GM12878 (cell line): ENCODE measurements around the gene TMEM163. TPM values are rescaled to one million over a fixed set of nuclear protein-coding genes. Genes with fewer than 3 reads are reported as not detected.

Experiments used
- BMI1 ChIP-seq: fragments of 450-650 bp; IDR thresholded peaks from 2 replicates; pipeline ENCODE4 v1.6.1; 2016; ENCODE audit warnings: mild to moderate bottlenecking, moderate library complexity, borderline replicate concordance
- CBX5 ChIP-seq: sonication (generic); IDR thresholded peaks from 2 replicates; pipeline ENCODE4 v1.6.1; 2016; ENCODE audit warnings: low read depth, moderate library complexity, mild to moderate bottlenecking, inconsistent platforms
- CHD4 ChIP-seq: fragments of 200-600 bp; sonication (generic); IDR thresholded peaks from 2 replicates; pipeline ENCODE4 v1.6.1; 2016; ENCODE audit warnings: mild to moderate bottlenecking
- CREB1 ChIP-seq: IDR thresholded peaks from 2 replicates; pipeline ENCODE4 v1.6.1; 2012; ENCODE audit warnings: low read depth, mild to moderate bottlenecking, inconsistent platforms
- IKZF2 ChIP-seq, 2 experiments: fragments of 450-650 bp; IDR thresholded peaks; 2 replicates each; pipeline ENCODE4 v1.6.1; 2017; ENCODE audit warnings: mild to moderate bottlenecking in 2 of 2, moderate library complexity in 2 of 2
- MYC ChIP-seq: IDR thresholded peaks from 2 replicates; pipeline ENCODE4 v1.6.1; 2011; ENCODE audit warnings: mild to moderate bottlenecking, low read length, moderate library complexity, inconsistent platforms; ENCODE audit not compliant: insufficient read depth, insufficient replicate concordance, insufficient read length, severe bottlenecking
- NFYA ChIP-seq: IDR thresholded peaks from 2 replicates; pipeline ENCODE4 v1.6.1; 2011; ENCODE audit warnings: low read depth, mild to moderate bottlenecking, low read length, improper control_type of control experiment, borderline replicate concordance
- POLR2AphosphoS2 ChIP-seq: IDR thresholded peaks from 2 replicates; pipeline ENCODE4 v1.6.1; 2011; ENCODE audit warnings: low read depth, mild to moderate bottlenecking, low read length, improper control_type of control experiment, moderate library complexity
- POLR2AphosphoS5 ChIP-seq: IDR thresholded peaks from 2 replicates; pipeline ENCODE4 v1.6.1; 2011; ENCODE audit warnings: mild to moderate bottlenecking, low read length, inconsistent platforms
- RCOR1 ChIP-seq: conservative IDR thresholded peaks from 2 replicates; pipeline ENCODE4 v1.6.1; 2012; ENCODE audit warnings: low read depth, low read length, improper control_type of control experiment
- RFX5 ChIP-seq: IDR thresholded peaks from 2 replicates; pipeline ENCODE4 v1.6.1; 2011; ENCODE audit warnings: low read depth, low read length, improper control_type of control experiment
- SMAD5 ChIP-seq: IDR thresholded peaks from 2 replicates; pipeline ENCODE4 v1.6.1; 2016; ENCODE audit warnings: antibody characterized with exemption, low read depth
- SMC3 ChIP-seq: IDR thresholded peaks from 2 replicates; pipeline ENCODE4 v1.6.1; 2011; ENCODE audit warnings: low read length, improper control_type of control experiment, borderline replicate concordance
- TARDBP ChIP-seq: IDR thresholded peaks from 2 replicates; pipeline ENCODE4 v1.6.1; 2016; ENCODE audit warnings: borderline replicate concordance
- TBL1XR1 ChIP-seq: IDR thresholded peaks from 2 replicates; pipeline ENCODE4 v1.6.1; 2012; ENCODE audit warnings: low read depth, low read length, improper control_type of control experiment
- TCF3 ChIP-seq: IDR thresholded peaks from 2 replicates; pipeline ENCODE4 v1.6.1; 2012; ENCODE audit warnings: low read depth, mild to moderate bottlenecking, low read length, borderline replicate concordance; ENCODE audit not compliant: insufficient read depth
- YY1 ChIP-seq: IDR thresholded peaks from 2 replicates; pipeline ENCODE4 v1.6.1; 2011; ENCODE audit warnings: low read depth, mild to moderate bottlenecking, low read length
- ZNF217 ChIP-seq: fragments of 450-650 bp; IDR thresholded peaks from 2 replicates; pipeline ENCODE4 v1.6.1; 2017; ENCODE audit warnings: antibody characterized with exemption, mild to moderate bottlenecking
- polyA plus RNA-seq, 11 experiments: library from polyadenylated mRNA; depleted of rRNA in 4 of 11; unstranded in 6 of 11; stranded (reverse) in 5 of 11; fragments of >200 nt; fragmentation: Nextera tagmentation in 4 of 11; fragmentation: Illumina TruSeq in 1 of 11; extraction: Ambion mirVana in 4 of 11; extraction: Trizol in 1 of 11; gene quantifications; 1 replicate in 1 of 11; 2 replicates in 10 of 11; pipeline versions ENCODE4 v1.2.1 to v1.2.3, GENCODE V29; 2011 to 2016; ENCODE audit warnings: inconsistent platforms in 2 of 11, missing spikeins in 2 of 11, low read depth in 1 of 11
- total RNA-seq, 4 experiments: library from RNA; depleted of rRNA in 3 of 4; stranded (reverse); fragments of >200 nt in 3 of 4; fragmentation: Illumina TruSeq in 1 of 4; extraction: Trizol in 1 of 4; gene quantifications; 2 replicates each; pipeline versions ENCODE4 v1.2.1 to v1.2.3, GENCODE V29; 2013 to 2021
- TF ChIP-seq, protein P1 (sequence below): fragments of 150-350 bp; IDR thresholded peaks from 2 replicates; pipeline ENCODE4 v1.6.1; 2016; ENCODE audit warnings: low read depth, low read length
- TF ChIP-seq, protein P2 (sequence below): IDR thresholded peaks from 2 replicates; pipeline ENCODE4 v1.6.1; 2011; ENCODE audit warnings: borderline replicate concordance, low read depth, mild to moderate bottlenecking, moderate library complexity, low read length; ENCODE audit not compliant: insufficient read depth, poor library complexity, severe bottlenecking
- TF ChIP-seq, protein P3 (sequence below): IDR thresholded peaks from 2 replicates; pipeline ENCODE4 v1.6.1; 2011; ENCODE audit warnings: mild to moderate bottlenecking, low read depth, low read length, moderate library complexity; ENCODE audit not compliant: insufficient replicate concordance
- TF ChIP-seq, protein P4 (sequence below): IDR thresholded peaks from 2 replicates; pipeline ENCODE4 v1.6.1; 2012; ENCODE audit warnings: low read depth, low read length, improper control_type of control experiment
- TF ChIP-seq, protein P5 (sequence below): fragments of 450-650 bp; IDR thresholded peaks from 2 replicates; pipeline ENCODE4 v1.6.1; 2017; ENCODE audit warnings: mild to moderate bottlenecking

The TMEM163 gene
- total and polyA plus RNA-seq, 10 of the 15 experiments (the other 5 are each of a cell fraction or from before 2014, with no cell fraction given), result 0.05 to 0.11 (median 0.07) TPM; not detected in 4

DNA sequence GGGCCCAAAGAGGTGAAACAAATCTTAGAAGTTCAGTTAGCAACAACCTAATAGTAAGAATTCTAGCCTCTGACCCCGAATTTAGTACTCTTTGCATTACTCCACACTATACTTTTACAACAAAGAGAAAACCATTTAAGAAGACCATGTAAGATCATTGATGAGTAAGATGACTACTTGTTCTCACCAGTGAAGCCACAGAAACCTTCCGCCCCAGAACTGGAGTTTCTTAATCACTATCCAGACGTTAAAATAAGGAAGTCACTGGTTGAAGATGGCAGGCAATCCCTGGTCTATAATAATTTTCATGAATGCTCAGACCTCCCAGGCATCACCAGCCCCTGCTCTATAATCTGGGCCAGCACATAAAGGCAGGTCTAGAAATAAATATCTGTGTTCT, 95.0 kb downstream of the TMEM163 start (continued):
- TF ChIP-seq, protein P1, sequence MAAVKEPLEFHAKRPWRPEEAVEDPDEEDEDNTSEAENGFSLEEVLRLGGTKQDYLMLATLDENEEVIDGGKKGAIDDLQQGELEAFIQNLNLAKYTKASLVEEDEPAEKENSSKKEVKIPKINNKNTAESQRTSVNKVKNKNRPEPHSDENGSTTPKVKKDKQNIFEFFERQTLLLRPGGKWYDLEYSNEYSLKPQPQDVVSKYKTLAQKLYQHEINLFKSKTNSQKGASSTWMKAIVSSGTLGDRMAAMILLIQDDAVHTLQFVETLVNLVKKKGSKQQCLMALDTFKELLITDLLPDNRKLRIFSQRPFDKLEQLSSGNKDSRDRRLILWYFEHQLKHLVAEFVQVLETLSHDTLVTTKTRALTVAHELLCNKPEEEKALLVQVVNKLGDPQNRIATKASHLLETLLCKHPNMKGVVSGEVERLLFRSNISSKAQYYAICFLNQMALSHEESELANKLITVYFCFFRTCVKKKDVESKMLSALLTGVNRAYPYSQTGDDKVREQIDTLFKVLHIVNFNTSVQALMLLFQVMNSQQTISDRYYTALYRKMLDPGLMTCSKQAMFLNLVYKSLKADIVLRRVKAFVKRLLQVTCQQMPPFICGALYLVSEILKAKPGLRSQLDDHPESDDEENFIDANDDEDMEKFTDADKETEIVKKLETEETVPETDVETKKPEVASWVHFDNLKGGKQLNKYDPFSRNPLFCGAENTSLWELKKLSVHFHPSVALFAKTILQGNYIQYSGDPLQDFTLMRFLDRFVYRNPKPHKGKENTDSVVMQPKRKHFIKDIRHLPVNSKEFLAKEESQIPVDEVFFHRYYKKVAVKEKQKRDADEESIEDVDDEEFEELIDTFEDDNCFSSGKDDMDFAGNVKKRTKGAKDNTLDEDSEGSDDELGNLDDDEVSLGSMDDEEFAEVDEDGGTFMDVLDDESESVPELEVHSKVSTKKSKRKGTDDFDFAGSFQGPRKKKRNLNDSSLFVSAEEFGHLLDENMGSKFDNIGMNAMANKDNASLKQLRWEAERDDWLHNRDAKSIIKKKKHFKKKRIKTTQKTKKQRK, result no peak
- TF ChIP-seq CBX5 (0 out of 2 replicates have a peak, but pooled peaks have one; percentile 56), ZNF217 (no peak; the same call in 1 of the 2 replicates), CREB1 (peak; percentile 55), BMI1 (no peak), RFX5 (no peak), SMC3 (no peak), CHD4 (no peak), SMAD5 (no peak), IKZF2 (IDR thresholded peaks at IDR 0.05) (peak; percentile 46 to 67; a peak in 2 of 4 replicates), NFYA (no peak), RCOR1 (no peak), POLR2AphosphoS2 (no peak), POLR2AphosphoS5 (no peak), TCF3 (no peak), MYC (no peak), TARDBP (no peak), YY1 (no peak; the same call in 1 of the 2 replicates), TBL1XR1 (no peak)
- TF ChIP-seq, protein P2, sequence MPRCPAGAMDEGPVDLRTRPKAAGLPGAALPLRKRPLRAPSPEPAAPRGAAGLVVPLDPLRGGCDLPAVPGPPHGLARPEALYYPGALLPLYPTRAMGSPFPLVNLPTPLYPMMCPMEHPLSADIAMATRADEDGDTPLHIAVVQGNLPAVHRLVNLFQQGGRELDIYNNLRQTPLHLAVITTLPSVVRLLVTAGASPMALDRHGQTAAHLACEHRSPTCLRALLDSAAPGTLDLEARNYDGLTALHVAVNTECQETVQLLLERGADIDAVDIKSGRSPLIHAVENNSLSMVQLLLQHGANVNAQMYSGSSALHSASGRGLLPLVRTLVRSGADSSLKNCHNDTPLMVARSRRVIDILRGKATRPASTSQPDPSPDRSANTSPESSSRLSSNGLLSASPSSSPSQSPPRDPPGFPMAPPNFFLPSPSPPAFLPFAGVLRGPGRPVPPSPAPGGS, result peak; percentile 61
- TF ChIP-seq, protein P3, sequence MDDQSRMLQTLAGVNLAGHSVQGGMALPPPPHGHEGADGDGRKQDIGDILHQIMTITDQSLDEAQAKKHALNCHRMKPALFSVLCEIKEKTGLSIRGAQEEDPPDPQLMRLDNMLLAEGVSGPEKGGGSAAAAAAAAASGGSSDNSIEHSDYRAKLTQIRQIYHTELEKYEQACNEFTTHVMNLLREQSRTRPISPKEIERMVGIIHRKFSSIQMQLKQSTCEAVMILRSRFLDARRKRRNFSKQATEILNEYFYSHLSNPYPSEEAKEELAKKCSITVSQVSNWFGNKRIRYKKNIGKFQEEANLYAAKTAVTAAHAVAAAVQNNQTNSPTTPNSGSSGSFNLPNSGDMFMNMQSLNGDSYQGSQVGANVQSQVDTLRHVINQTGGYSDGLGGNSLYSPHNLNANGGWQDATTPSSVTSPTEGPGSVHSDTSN, result no peak
- TF ChIP-seq, protein P4, sequence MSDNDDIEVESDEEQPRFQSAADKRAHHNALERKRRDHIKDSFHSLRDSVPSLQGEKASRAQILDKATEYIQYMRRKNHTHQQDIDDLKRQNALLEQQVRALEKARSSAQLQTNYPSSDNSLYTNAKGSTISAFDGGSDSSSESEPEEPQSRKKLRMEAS, result no peak
- TF ChIP-seq, protein P5, sequence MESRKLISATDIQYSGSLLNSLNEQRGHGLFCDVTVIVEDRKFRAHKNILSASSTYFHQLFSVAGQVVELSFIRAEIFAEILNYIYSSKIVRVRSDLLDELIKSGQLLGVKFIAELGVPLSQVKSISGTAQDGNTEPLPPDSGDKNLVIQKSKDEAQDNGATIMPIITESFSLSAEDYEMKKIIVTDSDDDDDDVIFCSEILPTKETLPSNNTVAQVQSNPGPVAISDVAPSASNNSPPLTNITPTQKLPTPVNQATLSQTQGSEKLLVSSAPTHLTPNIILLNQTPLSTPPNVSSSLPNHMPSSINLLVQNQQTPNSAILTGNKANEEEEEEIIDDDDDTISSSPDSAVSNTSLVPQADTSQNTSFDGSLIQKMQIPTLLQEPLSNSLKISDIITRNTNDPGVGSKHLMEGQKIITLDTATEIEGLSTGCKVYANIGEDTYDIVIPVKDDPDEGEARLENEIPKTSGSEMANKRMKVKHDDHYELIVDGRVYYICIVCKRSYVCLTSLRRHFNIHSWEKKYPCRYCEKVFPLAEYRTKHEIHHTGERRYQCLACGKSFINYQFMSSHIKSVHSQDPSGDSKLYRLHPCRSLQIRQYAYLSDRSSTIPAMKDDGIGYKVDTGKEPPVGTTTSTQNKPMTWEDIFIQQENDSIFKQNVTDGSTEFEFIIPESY, result no peak
